Peyer's patch (tissue), 4 donors: ENCODE measurements around the gene IGFBP7.

Experiments used
- POLR2A ChIP-seq, 2 donors: fragments of 450-650 bp; IDR thresholded peaks; one replicate each; pipeline ENCODE4 v1.5.1; 2017; ENCODE audit warnings: antibody characterized with exemption in 2 of 2, mild to moderate bottlenecking in 2 of 2, moderate library complexity in 2 of 2
- TF ChIP-seq, protein P1 (sequence below), 6 experiments: fragments of 450-650 bp in 4 of 6; fragments of 200-600 bp in 2 of 6; sonication (generic) in 1 of 6; IDR thresholded peaks; one replicate each; pipeline ENCODE4 v1.5.1; 2017 to 2019; ENCODE audit warnings: antibody characterized with exemption in 6 of 6, mild to moderate bottlenecking in 3 of 6, moderate library complexity in 1 of 6

DNA sequence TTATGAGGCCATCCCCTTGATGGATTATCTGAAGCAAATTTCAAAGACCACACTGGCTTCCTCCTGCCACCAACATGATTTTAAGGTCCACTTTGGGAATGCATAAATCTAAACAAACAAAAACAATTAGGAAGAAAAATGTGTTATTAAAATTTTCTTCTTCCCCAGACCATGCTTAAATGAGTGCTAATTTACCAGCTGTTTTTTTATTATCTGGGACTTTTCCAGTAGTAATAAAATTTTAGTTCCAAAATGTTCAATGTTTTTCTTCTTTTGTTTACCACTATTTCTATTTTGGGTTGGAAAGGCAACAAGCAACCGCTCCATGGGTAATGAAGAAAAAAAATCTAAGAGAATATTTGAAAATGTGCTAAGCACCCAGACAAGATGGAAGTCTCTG, 69.2 kb downstream of the IGFBP7 start:
- TF ChIP-seq, protein P1, sequence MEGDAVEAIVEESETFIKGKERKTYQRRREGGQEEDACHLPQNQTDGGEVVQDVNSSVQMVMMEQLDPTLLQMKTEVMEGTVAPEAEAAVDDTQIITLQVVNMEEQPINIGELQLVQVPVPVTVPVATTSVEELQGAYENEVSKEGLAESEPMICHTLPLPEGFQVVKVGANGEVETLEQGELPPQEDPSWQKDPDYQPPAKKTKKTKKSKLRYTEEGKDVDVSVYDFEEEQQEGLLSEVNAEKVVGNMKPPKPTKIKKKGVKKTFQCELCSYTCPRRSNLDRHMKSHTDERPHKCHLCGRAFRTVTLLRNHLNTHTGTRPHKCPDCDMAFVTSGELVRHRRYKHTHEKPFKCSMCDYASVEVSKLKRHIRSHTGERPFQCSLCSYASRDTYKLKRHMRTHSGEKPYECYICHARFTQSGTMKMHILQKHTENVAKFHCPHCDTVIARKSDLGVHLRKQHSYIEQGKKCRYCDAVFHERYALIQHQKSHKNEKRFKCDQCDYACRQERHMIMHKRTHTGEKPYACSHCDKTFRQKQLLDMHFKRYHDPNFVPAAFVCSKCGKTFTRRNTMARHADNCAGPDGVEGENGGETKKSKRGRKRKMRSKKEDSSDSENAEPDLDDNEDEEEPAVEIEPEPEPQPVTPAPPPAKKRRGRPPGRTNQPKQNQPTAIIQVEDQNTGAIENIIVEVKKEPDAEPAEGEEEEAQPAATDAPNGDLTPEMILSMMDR (IDR thresholded peaks at IDR 0.05), result no peak
- no peak for TF ChIP-seq POLR2A (IDR thresholded peaks at IDR 0.05)
